Naive thymus-derived CD8-positive, alpha-beta T cell (primary cell): ENCODE data around the gene NR2E3. TPM values are rescaled to one million over a fixed set of nuclear protein-coding genes. Genes with fewer than 3 reads are reported as not detected.

ENCODE experiments used
- ATAC-seq, 2 donors: fragments of 150-1000 bp; cut with Tn5 transposase in 1 of 2; sonication (Bioruptor Pico), chemical (Tn5 transposase) in 1 of 2; 1 replicate in 1 of 2; 2 replicates in 1 of 2; pipeline ENCODE4 v1.10.0; 2021; ENCODE audit warnings: mild to moderate bottlenecking in 2 of 2, moderate library complexity in 2 of 2
- POLR2A ChIA-PET: fragments of 350-600 bp; sonication (Branson Sonifier 250); formaldehyde crosslinking; loops from one replicate; lab custom pipeline; 2021; ENCODE audit warnings: antibody characterized with exemption; lab: Charles Lee
- DNase-seq, 10 donors: peaks; one replicate each; pipeline versions ENCODE4 v3.0.0 to v3.0.0-alpha.2; 2020 to 2022
- H3K27ac Mint-ChIP-seq, 10 donors: one replicate each; pipeline ENCODE4 v1.8.0; 2020 to 2022; ENCODE audit warnings: mild to moderate bottlenecking in 10 of 10, mixed read lengths in 10 of 10, moderate library complexity in 4 of 10, inconsistent platforms in 1 of 10
- H3K27me3 Mint-ChIP-seq, 5 donors: one replicate each; pipeline ENCODE4 v1.8.0; 2021 to 2022; ENCODE audit warnings: mixed read lengths in 5 of 5
- H3K36me3 Mint-ChIP-seq, 3 donors: one replicate each; pipeline ENCODE4 v1.8.0; 2020 to 2022; ENCODE audit warnings: mixed read lengths in 3 of 3, mild to moderate bottlenecking in 2 of 3, inconsistent platforms in 1 of 3
- H3K4me1 Mint-ChIP-seq, 4 donors: one replicate each; pipeline ENCODE4 v1.8.0; 2021 to 2022; ENCODE audit warnings: mixed read lengths in 4 of 4
- H3K4me3 Mint-ChIP-seq, 10 donors: one replicate each; pipeline ENCODE4 v1.8.0; 2020 to 2022; ENCODE audit warnings: mild to moderate bottlenecking in 10 of 10, mixed read lengths in 10 of 10, moderate library complexity in 6 of 10, inconsistent platforms in 1 of 10
- H3K9me3 Mint-ChIP-seq, 9 donors: one replicate each; pipeline ENCODE4 v1.8.0; 2020 to 2022; ENCODE audit warnings: mixed read lengths in 9 of 9, mild to moderate bottlenecking in 3 of 9, inconsistent platforms in 1 of 9, moderate library complexity in 1 of 9
- polyA plus RNA-seq, 3 donors: library from polyadenylated mRNA; unstranded; fragments of 300-500 nt; fragmentation: Illumina TruSeq; gene quantifications; one replicate each; pipeline ENCODE4 v1.2.3, GENCODE V29; 2021
- total RNA-seq, 8 experiments: library from RNA in 2 of 8; stranded (reverse) in 2 of 8; gene quantifications; one replicate each; pipeline ENCODE4 v1.2.3 and lab custom pipeline; 2021 to 2026

NR2E3 gene
- total and polyA plus RNA-seq, 5 experiments from 2014 or later: 0.07 to 0.36 TPM; not detected in 3

GRCh38 chr15:71811752-71812735 lies 1.7 kb downstream of the NR2E3 start:
- DNase-seq: no peak
- H3K27ac Mint-ChIP-seq: no peak overlapping the region

GRCh38 chr15:71812966-71813722 lies 2.8 kb downstream of the NR2E3 start:
- H3K4me3 Mint-ChIP-seq: no peak overlapping the region
- H3K36me3 Mint-ChIP-seq: peaks cover 0 to 2% (median 1%) of the 10 kb centered on the region in 3 donors
- POLR2A ChIA-PET: no interaction called here
- H3K4me1 Mint-ChIP-seq: peaks cover 0 to 1% (median 0%) of the 10 kb centered on the region in 4 donors
- no peak overlapping the region for H3K27ac Mint-ChIP-seq
- ATAC-seq (no peak), DNase-seq (no peak)
- H3K27me3 Mint-ChIP-seq: peaks cover 0 to 4% (median 0%) of the 10 kb centered on the region in 5 donors
- peaks cover 2 to 11% (median 8%) of the 10 kb centered on the region in 9 donors for H3K9me3 Mint-ChIP-seq

More at GRCh38 chr15:71811752-71812735, 1.7 kb downstream of the NR2E3 start:
- no peak overlapping the region for H3K4me3 Mint-ChIP-seq
- POLR2A ChIA-PET: no interaction called here
- peaks cover 0 to 3% (median 0%) of the 10 kb centered on the region in 9 donors for H3K9me3 Mint-ChIP-seq
- no peak for ATAC-seq
- peaks cover 0 to 1% (median 0%) of the 10 kb centered on the region in 4 donors for H3K4me1 Mint-ChIP-seq
- H3K36me3 Mint-ChIP-seq: no peaks in the 10 kb centered on the region
- H3K27me3 Mint-ChIP-seq: peaks cover 0 to 5% (median 0%) of the 10 kb centered on the region in 5 donors

DNA sequence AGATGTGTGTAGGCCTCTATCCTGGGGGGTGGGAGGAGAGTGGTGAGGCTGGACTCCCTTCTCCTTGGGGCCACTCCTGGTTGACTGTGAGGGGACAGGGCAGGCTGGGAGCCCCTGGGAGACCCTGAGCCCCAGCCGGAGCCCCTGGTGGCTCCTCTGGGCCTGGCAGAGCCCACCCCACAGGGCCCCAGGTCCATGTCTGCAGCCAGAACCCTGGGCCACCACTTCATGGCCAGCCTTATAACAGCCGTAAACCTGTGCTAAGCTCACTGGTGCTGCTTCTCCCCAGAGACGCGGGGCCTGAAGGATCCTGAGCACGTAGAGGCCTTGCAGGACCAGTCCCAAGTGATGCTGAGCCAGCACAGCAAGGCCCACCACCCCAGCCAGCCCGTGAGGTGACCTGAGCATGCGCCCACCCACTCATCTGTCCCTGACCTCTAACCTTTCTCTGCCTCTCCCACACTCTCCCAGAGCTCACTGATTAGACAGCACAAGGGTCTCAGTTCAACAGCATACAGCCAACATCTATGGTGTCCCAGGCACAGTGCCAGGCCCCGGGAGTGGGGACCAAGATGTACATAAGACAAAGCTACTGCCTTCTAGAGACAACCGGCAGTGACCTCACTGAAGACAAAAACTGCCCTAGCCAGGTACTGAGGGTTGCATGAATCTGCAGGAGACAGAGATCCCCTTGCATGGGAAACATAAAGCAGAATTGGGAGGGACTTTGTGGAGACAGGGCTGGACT lies 3.5 kb downstream of the NR2E3 start:
- ATAC-seq (no peak), DNase-seq (no peak)
- peaks cover 3 to 18% (median 11%) of the 10 kb centered on the region in 9 donors for H3K9me3 Mint-ChIP-seq
- H3K27me3 Mint-ChIP-seq: no peaks in the 10 kb centered on the region
- H3K36me3 Mint-ChIP-seq: peaks cover 0 to 7% (median 2%) of the 10 kb centered on the region in 3 donors
- no peak overlapping the region for H3K4me3 Mint-ChIP-seq
- POLR2A ChIA-PET: no interaction called here
- H3K4me1 Mint-ChIP-seq: peaks cover 0 to 1% (median 0%) of the 10 kb centered on the region in 4 donors
- no peak overlapping the region for H3K27ac Mint-ChIP-seq

DNA sequence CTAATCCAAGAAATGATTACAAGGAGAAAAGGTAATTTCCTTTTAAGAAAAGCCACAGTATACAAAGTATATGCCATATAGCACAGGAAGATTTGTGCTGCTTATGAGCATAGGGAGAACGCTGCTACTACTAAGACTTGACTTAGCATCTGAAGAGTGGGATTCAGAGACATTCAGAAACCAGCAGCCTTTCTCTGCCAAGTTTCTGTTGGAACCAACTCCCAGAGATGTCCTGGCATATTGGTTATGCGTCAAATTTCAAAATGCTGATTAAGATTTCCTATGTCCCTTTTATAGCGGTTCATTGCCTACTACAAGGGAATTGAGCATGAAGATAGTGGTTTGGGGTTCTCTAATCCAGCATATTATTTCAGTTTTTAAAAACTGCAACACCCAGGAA lies 4.9 kb downstream of the NR2E3 start:
- POLR2A ChIA-PET: no interaction called here
- DNase-seq: no peak
- H3K36me3 Mint-ChIP-seq: peaks cover 0 to 18% (median 5%) of the 10 kb centered on the region in 3 donors
- ATAC-seq: no peak
- no peak overlapping the region for H3K27ac Mint-ChIP-seq
- peaks cover 0 to 1% (median 0%) of the 10 kb centered on the region in 4 donors for H3K4me1 Mint-ChIP-seq
- H3K9me3 Mint-ChIP-seq: peaks cover 4 to 32% (median 15%) of the 10 kb centered on the region in 9 donors
- H3K27me3 Mint-ChIP-seq: no peaks in the 10 kb centered on the region
- no peak overlapping the region for H3K4me3 Mint-ChIP-seq

- DNase-seq: no peak
- Mint-ChIP-seq H3K27me3 (no peaks in the 10 kb centered on the region), H3K27ac (no peak overlapping the region), H3K4me1 (peaks cover 0 to 1% (median 0%) of the 10 kb centered on the region in 4 donors), H3K36me3 (peaks cover 7 to 29% (median 22%) of the 10 kb centered on the region in 3 donors), H3K9me3 (peaks cover 4 to 51% (median 18%) of the 10 kb centered on the region in 9 donors), H3K4me3 (no peak overlapping the region)
- POLR2A ChIA-PET: no interaction called here
- ATAC-seq: no peak
These were observed 7.0 kb downstream of the NR2E3 start for GRCh38 chr15:71817351-71817750.

DNA sequence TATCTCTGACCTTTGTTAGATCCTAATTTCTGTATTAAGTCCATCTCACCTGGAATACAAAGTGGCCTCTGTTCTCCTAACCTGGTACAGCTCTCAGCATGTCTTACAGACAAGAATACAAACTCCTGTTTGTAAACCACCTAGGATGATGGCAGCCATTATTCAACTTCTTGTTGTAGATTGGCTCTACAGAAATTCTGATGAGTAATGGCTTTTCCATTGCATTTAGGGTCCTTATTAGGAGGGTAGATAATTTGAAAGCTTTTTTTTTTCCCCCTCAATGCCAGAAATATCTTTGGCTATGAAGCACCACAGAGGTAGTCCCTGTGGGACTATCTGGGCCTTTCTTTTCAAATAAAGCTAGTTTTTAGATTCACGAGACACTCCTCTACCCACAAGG lies 9.8 kb downstream of the NR2E3 start:
- POLR2A ChIA-PET: no interaction called here
- no peaks in the 10 kb centered on the region for H3K27me3 Mint-ChIP-seq
- H3K4me3 Mint-ChIP-seq: no peak overlapping the region
- no peak for DNase-seq
- H3K9me3 Mint-ChIP-seq: peaks cover 16 to 78% (median 29%) of the 10 kb centered on the region in 9 donors
- H3K4me1 Mint-ChIP-seq: no peaks in the 10 kb centered on the region
- peaks cover 32 to 49% (median 47%) of the 10 kb centered on the region in 3 donors for H3K36me3 Mint-ChIP-seq
- no peak overlapping the region for H3K27ac Mint-ChIP-seq
- no peak for ATAC-seq

DNA sequence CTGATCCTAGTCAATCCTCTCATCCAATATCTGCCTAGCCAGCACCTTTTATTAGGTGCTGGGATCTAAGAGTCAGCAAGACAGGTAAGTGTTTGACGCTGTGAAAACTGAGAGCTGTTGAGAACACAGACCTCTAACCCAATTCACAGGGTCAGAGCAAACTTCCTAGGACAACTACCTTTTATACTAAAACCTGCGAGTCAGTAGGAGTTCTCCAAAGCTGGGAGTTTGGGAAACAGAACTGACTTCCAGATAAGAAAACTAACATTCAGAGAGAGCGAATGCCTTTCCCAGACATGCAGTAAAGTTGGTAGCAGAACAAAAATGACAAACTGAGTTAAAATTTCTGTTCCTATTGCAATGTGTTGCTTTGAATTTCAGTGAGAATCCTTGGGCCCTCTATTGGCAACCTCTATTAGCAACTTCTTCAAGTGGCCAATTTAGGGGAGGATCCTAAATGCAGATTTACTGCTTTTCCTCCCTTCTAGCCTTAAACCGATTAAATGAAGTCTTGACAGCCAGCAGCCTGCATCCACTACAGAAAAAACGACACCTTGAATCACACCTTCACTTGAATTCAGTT lies 11.3 kb downstream of the NR2E3 start:
- Mint-ChIP-seq H3K9me3 (peaks cover 17 to 90% (median 32%) of the 10 kb centered on the region in 9 donors), H3K4me3 (no peak overlapping the region), H3K36me3 (peaks cover 47 to 63% (median 62%) of the 10 kb centered on the region in 3 donors), H3K4me1 (no peaks in the 10 kb centered on the region), H3K27me3 (no peaks in the 10 kb centered on the region), H3K27ac (no peak overlapping the region)
- POLR2A ChIA-PET: no interaction called here
- DNase-seq (no peak), ATAC-seq (no peak)

- H3K36me3 Mint-ChIP-seq: peaks cover 61 to 76% (median 75%) of the 10 kb centered on the region in 3 donors
- H3K27me3 Mint-ChIP-seq: no peaks in the 10 kb centered on the region
- H3K4me3 Mint-ChIP-seq: no peak overlapping the region
- DNase-seq (no peak), ATAC-seq (no peak)
- peaks cover 15 to 85% (median 29%) of the 10 kb centered on the region in 9 donors for H3K9me3 Mint-ChIP-seq
- H3K27ac Mint-ChIP-seq: no peak overlapping the region
- POLR2A ChIA-PET: interaction anchor here (0.7 kb wide), 1 partner anchor 39 kb away, joined by 4 read pairs; no protein-coding TSS in a partner anchor
- H3K4me1 Mint-ChIP-seq: no peaks in the 10 kb centered on the region
These were observed 12.7 kb downstream of the NR2E3 start for GRCh38 chr15:71822890-71823630.

- POLR2A ChIA-PET: no interaction called here
- no peak overlapping the region for H3K4me3 Mint-ChIP-seq
- peaks cover 10 to 78% (median 29%) of the 10 kb centered on the region in 9 donors for H3K9me3 Mint-ChIP-seq
These were observed 13.4 kb downstream of the NR2E3 start for GRCh38 chr15:71823801-71824200.

DNA sequence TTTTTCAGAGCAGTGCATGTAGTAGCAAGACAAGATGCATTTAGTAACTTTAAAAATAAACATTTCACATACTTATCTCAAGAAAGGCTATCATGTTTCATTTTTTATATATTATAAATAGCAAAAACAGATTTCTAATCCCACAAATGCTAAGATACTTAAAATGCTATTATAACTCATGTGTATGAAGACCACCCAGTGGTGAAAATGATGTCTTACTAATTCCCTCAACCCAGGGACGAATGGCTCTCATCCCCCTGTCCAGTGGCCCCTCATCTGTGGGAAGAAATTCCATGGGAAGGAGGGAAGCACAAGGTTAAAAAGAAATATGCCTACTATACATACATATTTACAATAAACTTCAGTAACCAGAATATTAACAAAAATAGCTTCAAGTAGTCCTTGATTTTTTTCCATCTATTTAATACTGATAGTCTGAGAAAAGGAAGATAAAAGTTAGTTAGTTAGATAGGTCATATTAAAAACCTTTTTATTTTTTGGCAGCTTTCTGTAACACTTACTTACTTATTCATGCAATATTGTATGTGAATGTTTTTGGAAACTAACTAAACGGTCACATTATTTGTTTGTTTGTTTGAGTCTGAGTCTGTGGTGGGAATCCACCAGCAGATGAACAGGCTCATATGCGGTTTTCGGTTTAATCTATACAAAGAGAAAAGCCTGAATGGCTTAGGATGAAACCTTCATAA lies 14.8 kb downstream of the NR2E3 start:
- H3K4me1 Mint-ChIP-seq: peaks cover 0 to 2% (median 0%) of the 10 kb centered on the region in 4 donors
- H3K27ac Mint-ChIP-seq: no peak overlapping the region
- POLR2A ChIA-PET: no interaction called here
- ATAC-seq: no peak
- peaks cover 10 to 64% (median 26%) of the 10 kb centered on the region in 9 donors for H3K9me3 Mint-ChIP-seq
- no peak overlapping the region for H3K4me3 Mint-ChIP-seq
- DNase-seq: no peak
- H3K36me3 Mint-ChIP-seq: peaks cover 79 to 94% (median 83%) of the 10 kb centered on the region in 3 donors
- no peaks in the 10 kb centered on the region for H3K27me3 Mint-ChIP-seq

More at GRCh38 chr15:71823801-71824200, 13.4 kb downstream of the NR2E3 start:
- ATAC-seq (no peak), DNase-seq (no peak)
- H3K27me3 Mint-ChIP-seq: no peaks in the 10 kb centered on the region
- H3K36me3 Mint-ChIP-seq: peaks cover 69 to 82% (median 77%) of the 10 kb centered on the region in 3 donors
- no peaks in the 10 kb centered on the region for H3K4me1 Mint-ChIP-seq
- H3K27ac Mint-ChIP-seq: no peak overlapping the region

GRCh38 chr15:71826196-71826595 lies 15.8 kb downstream of the NR2E3 start:
- Mint-ChIP-seq H3K4me1 (peaks cover 0 to 2% (median 0%) of the 10 kb centered on the region in 4 donors), H3K36me3 (peaks cover 72 to 88% (median 87%) of the 10 kb centered on the region in 3 donors), H3K9me3 (peaks cover 10 to 55% (median 23%) of the 10 kb centered on the region in 9 donors), H3K4me3 (no peak overlapping the region), H3K27ac (no peak overlapping the region), H3K27me3 (no peaks in the 10 kb centered on the region)
- no peak for ATAC-seq
- POLR2A ChIA-PET: no interaction called here
- DNase-seq: no peak
